Subcutaneous preadipocyte (primary cell): ENCODE data around the gene RNF133. TPM values are rescaled to one million over a fixed set of nuclear protein-coding genes. Genes with fewer than 3 reads are reported as not detected.

Experiments used
- small RNA-seq: library from RNA; depleted of rRNA; stranded (forward); fragments of <200 nt; gene quantifications from one replicate; pipeline ENCODE3, GENCODE V24; 2012
- total RNA-seq: library from RNA; depleted of rRNA; stranded (reverse); fragments of >200 nt; gene quantifications from 2 replicates; pipeline ENCODE4 v1.2.3, GENCODE V29; 2012

The RNF133 gene, protein sequence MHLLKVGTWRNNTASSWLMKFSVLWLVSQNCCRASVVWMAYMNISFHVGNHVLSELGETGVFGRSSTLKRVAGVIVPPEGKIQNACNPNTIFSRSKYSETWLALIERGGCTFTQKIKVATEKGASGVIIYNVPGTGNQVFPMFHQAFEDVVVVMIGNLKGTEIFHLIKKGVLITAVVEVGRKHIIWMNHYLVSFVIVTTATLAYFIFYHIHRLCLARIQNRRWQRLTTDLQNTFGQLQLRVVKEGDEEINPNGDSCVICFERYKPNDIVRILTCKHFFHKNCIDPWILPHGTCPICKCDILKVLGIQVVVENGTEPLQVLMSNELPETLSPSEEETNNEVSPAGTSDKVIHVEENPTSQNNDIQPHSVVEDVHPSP
- 0.37 and 0.78 TPM in 2 replicates for total RNA-seq

GRCh38 chr7:122699017-122699416 is at the start of gene RNF133:
RNF133 (minus strand) TSS chr7:122699117; CDS start chr7:122698918, 199 bp downstream.

DNA sequence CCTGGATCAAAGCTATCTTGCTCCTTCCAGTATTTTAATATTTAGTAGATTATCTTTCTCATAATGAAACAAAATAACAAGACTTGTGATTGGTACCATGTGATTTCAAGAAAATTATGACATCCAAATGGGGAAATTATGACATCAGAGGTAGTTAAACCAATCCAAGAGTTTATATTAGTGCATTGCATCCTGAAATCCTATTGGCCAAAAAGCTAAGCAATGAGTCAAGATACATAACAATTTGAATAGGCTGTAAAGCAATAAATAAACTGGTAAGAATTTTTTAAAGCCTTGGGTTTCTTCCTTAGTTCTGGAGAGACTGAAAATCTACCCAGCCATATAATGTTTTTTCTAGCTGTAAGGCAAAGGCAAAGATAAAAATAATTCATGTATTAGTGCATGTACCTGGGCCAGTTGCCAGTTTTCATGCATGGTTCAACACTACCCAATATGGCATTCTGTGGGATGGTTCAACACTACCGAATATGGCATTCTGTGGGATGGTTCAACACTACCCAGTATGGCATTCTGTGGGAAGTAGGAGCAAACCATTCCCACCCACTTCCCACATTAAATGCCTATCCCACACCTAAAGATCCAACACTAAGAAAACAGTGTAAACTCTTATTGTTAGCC is 4.1 kb upstream of the RNF133 start, which contains the start of gene RNF148:
Gene RNF148 (minus strand): TSS at position 51 of the 639 bp plus-strand sequence. CDS start 172 bp downstream, outside the sequence.

Small RNA genes within 50 kb of the gene (small RNA-seq; reads per million reads assigned to genes)
- gene AC006463.1, result not detected

Other genes with a start within 250 kb of the RNF133 start
- 0.78 and 1.8 TPM in 2 replicates for gene RNF148, start 3.8 kb upstream of the RNF133 start, total RNA-seq
- 12.5 and 17.2 TPM in 2 replicates for gene CADPS2, start 187.3 kb upstream of the RNF133 start, total RNA-seq